ENCODE data around the gene ARMC7. TPM values are rescaled to one million over a fixed set of nuclear protein-coding genes. Genes with fewer than 3 reads are reported as not detected.
A peak's percentile ranks its signal among the peaks of the same experiment; 100 is the strongest.

Gene ARMC7
- total and polyA plus RNA-seq, 2 donors (not counting 1 experiment from before 2014, with no cell fraction given): 3.1 to 5.9 TPM

GRCh38 chr17:75142236-75142971, 32.6 kb downstream of the ARMC7 start:
- H3K27me3 ChIP-seq (ENCODE audit: control insufficient read depth, insufficient read depth, low read length): no peaks in the 10 kb centered on the region
- H3K27ac ChIP-seq (ENCODE audit: insufficient read depth, low read length): no peak overlapping the region
- no peak overlapping the region for H2AFZ ChIP-seq (ENCODE audit: low read length)
- no peaks in the 10 kb centered on the region for H3K9me3 ChIP-seq (ENCODE audit: control insufficient read depth, insufficient read depth, low read depth, low read length)
- TF ChIP-seq EZH2 (IDR thresholded peaks at IDR 0.05; ENCODE audit: low read length, missing control alignments) (no peak), CTCF (conservative IDR thresholded peaks at IDR 0.05 in 1 of 2, IDR thresholded peaks at IDR 0.05 in 1 of 2; ENCODE audit: low read depth in 1 of 2, low read length in 2 of 2) (no peak)
- H4K20me1 ChIP-seq (ENCODE audit: control insufficient read depth, extremely low read depth, insufficient read depth, low read length): no peaks in the 10 kb centered on the region
- H3K36me3 ChIP-seq (ENCODE audit: control insufficient read depth, insufficient read depth, low read length): peaks cover 7% of the 10 kb centered on the region
- no peak overlapping the region for H3K4me2 ChIP-seq (ENCODE audit: extremely low read depth, insufficient read depth, low read length)
- no peaks in the 10 kb centered on the region for H3K4me1 ChIP-seq (ENCODE audit: control insufficient read depth, extremely low read depth, insufficient read depth, low read length)
- H3K79me2 ChIP-seq (ENCODE audit: control insufficient read depth, insufficient read depth, low read length): no peaks in the 10 kb centered on the region
- H3K9ac ChIP-seq (ENCODE audit: insufficient read depth, low read length): no peak overlapping the region
- no peak overlapping the region for H3K4me3 ChIP-seq (replicated peaks in 1 of 4; ENCODE audit: control extremely low read depth in 1 of 4, insufficient read depth in 1 of 4, low read depth in 3 of 4, low read length in 4 of 4)
- no peak for DNase-seq (ENCODE audit: low read depth in 2 of 2)

GRCh38 chr17:75144816-75145512, 35.2 kb downstream of the ARMC7 start:
- Histone ChIP-seq H3K79me2 (ENCODE audit: control insufficient read depth, insufficient read depth, low read length) (peaks cover 21% of the 10 kb centered on the region), H3K4me2 (ENCODE audit: extremely low read depth, insufficient read depth, low read length) (no peak overlapping the region), H3K36me3 (ENCODE audit: control insufficient read depth, insufficient read depth, low read length) (peaks cover 10% of the 10 kb centered on the region), H3K27ac (ENCODE audit: insufficient read depth, low read length) (no peak overlapping the region), H3K9ac (ENCODE audit: insufficient read depth, low read length) (no peak overlapping the region), H3K9me3 (ENCODE audit: control insufficient read depth, insufficient read depth, low read depth, low read length) (no peaks in the 10 kb centered on the region), H4K20me1 (ENCODE audit: control insufficient read depth, extremely low read depth, insufficient read depth, low read length) (no peaks in the 10 kb centered on the region), H3K4me3 (replicated peaks in 1 of 4; ENCODE audit: control extremely low read depth in 1 of 4, insufficient read depth in 1 of 4, low read depth in 3 of 4, low read length in 4 of 4) (no peak overlapping the region), H2AFZ (ENCODE audit: low read length) (no peak overlapping the region), H3K27me3 (ENCODE audit: control insufficient read depth, insufficient read depth, low read length) (no peaks in the 10 kb centered on the region), H3K4me1 (ENCODE audit: control insufficient read depth, extremely low read depth, insufficient read depth, low read length) (no peaks in the 10 kb centered on the region)
- TF ChIP-seq CTCF (conservative IDR thresholded peaks at IDR 0.05 in 1 of 2, IDR thresholded peaks at IDR 0.05 in 1 of 2; ENCODE audit: low read depth in 1 of 2, low read length in 2 of 2) (no peak), EZH2 (IDR thresholded peaks at IDR 0.05; ENCODE audit: low read length, missing control alignments) (no peak)
- DNase-seq (ENCODE audit: low read depth in 2 of 2): no peak

GRCh38 chr17:75146592-75146991, 36.8 kb downstream of the ARMC7 start:
- H3K4me3 ChIP-seq (replicated peaks in 1 of 4; ENCODE audit: control extremely low read depth in 1 of 4, insufficient read depth in 1 of 4, low read depth in 3 of 4, low read length in 4 of 4): no peak overlapping the region
- peak in 1 of 2 donors; percentile 64 for DNase-seq (ENCODE audit: low read depth in 2 of 2)
- H3K27ac ChIP-seq (ENCODE audit: insufficient read depth, low read length): no peak overlapping the region
- no peak overlapping the region for H3K9ac ChIP-seq (ENCODE audit: insufficient read depth, low read length)
- TF ChIP-seq EZH2 (IDR thresholded peaks at IDR 0.05; ENCODE audit: low read length, missing control alignments) (no peak), CTCF (conservative IDR thresholded peaks at IDR 0.05 in 1 of 2, IDR thresholded peaks at IDR 0.05 in 1 of 2; ENCODE audit: low read depth in 1 of 2, low read length in 2 of 2) (no peak)
- no peaks in the 10 kb centered on the region for H4K20me1 ChIP-seq (ENCODE audit: control insufficient read depth, extremely low read depth, insufficient read depth, low read length)
- no peaks in the 10 kb centered on the region for H3K9me3 ChIP-seq (ENCODE audit: control insufficient read depth, insufficient read depth, low read depth, low read length)
- peaks cover 10% of the 10 kb centered on the region for H3K36me3 ChIP-seq (ENCODE audit: control insufficient read depth, insufficient read depth, low read length)
- no peak overlapping the region for H3K4me2 ChIP-seq (ENCODE audit: extremely low read depth, insufficient read depth, low read length)
- peaks cover 38% of the 10 kb centered on the region for H3K79me2 ChIP-seq (ENCODE audit: control insufficient read depth, insufficient read depth, low read length)
- H3K27me3 ChIP-seq (ENCODE audit: control insufficient read depth, insufficient read depth, low read length): no peaks in the 10 kb centered on the region
- no peaks in the 10 kb centered on the region for H3K4me1 ChIP-seq (ENCODE audit: control insufficient read depth, extremely low read depth, insufficient read depth, low read length)
- H2AFZ ChIP-seq (ENCODE audit: low read length): no peak overlapping the region
